ENCODE data around the gene RBM47.

The RBM47 gene

GRCh38 chr4:40594261-40595178 lies 35.1 kb downstream of the RBM47 start:
- Histone ChIP-seq H3K27ac (no peak overlapping the region), H3K4me2 (no peak overlapping the region), H3K36me3 (peaks cover 0 to 95% (median 0%) of the 10 kb centered on the region in 11 experiments; a peak in 5 of 22 replicates), H3K4me1 (peaks cover 0 to 58% (median 0%) of the 10 kb centered on the region in 10 experiments; a peak in 5 of 20 replicates), H3K9ac (no peak overlapping the region), H3K27me3 (no peaks in the 10 kb centered on the region), H3K4me3 (no peak overlapping the region), H3K9me3 (replicated peaks in 1 of 11) (peaks cover 0 to 7% (median 0%) of the 10 kb centered on the region in 11 experiments; a peak in 1 of 22 replicates), H4K20me1 (peaks cover 0 to 48% (median 0%) of the 10 kb centered on the region in 11 experiments; a peak in 2 of 22 replicates)
- TF ChIP-seq Cebpa-rat (IDR thresholded peaks at IDR 0.05) = no peak

- Histone ChIP-seq H4K20me1 (peaks cover 0 to 32% (median 0%) of the 10 kb centered on the region in 11 experiments; a peak in 2 of 22 replicates), H3K4me1 (peaks cover 0 to 68% (median 8%) of the 10 kb centered on the region in 10 experiments; a peak in 11 of 20 replicates), H3K4me3 (no peak overlapping the region), H3K4me2 (no peak overlapping the region), H3K9ac (no peak overlapping the region), H3K9me3 (replicated peaks in 1 of 11) (peaks cover 0 to 7% (median 0%) of the 10 kb centered on the region in 11 experiments; a peak in 1 of 22 replicates), H3K36me3 (peaks cover 0 to 81% (median 0%) of the 10 kb centered on the region in 11 experiments; a peak in 4 of 22 replicates), H3K27me3 (no peaks in the 10 kb centered on the region), H3K27ac (no peak overlapping the region)
- TF ChIP-seq Cebpa-rat (IDR thresholded peaks at IDR 0.05) = no peak
Measured at GRCh38 chr4:40592034-40592433, 37.6 kb downstream of the RBM47 start.

- Histone ChIP-seq H3K27me3 (no peaks in the 10 kb centered on the region), H3K9me3 (replicated peaks in 1 of 11) (peaks cover 0 to 7% (median 0%) of the 10 kb centered on the region in 11 experiments; a peak in 1 of 22 replicates), H3K9ac (peak overlapping the region in 4 of 11 experiments; percentile 3 to 70 (median 60); a peak in 5 of 22 replicates), H3K27ac (peak overlapping the region in 4 of 11 experiments; percentile 56 to 81 (median 76); a peak in 8 of 22 replicates), H3K4me3 (no peak overlapping the region), H3K36me3 (peaks cover 0 to 71% (median 0%) of the 10 kb centered on the region in 11 experiments; a peak in 4 of 22 replicates), H3K4me1 (peaks cover 0 to 90% (median 16%) of the 10 kb centered on the region in 10 experiments; a peak in 11 of 20 replicates), H3K4me2 (peak overlapping the region in 6 of 11 experiments; percentile 30 to 79 (median 54); a peak in 9 of 22 replicates), H4K20me1 (peaks cover 0 to 12% (median 0%) of the 10 kb centered on the region in 11 experiments; a peak in 1 of 22 replicates)
- TF ChIP-seq Cebpa-rat (IDR thresholded peaks at IDR 0.05) = no peak
Measured at GRCh38 chr4:40587826-40588225, 41.8 kb downstream of the RBM47 start.

GRCh38 chr4:40587351-40587750 lies 42.3 kb downstream of the RBM47 start:
- peaks cover 0 to 67% (median 0%) of the 10 kb centered on the region in 11 experiments; a peak in 4 of 22 replicates for H3K36me3 ChIP-seq
- H3K27me3 ChIP-seq = no peaks in the 10 kb centered on the region
- H4K20me1 ChIP-seq = peaks cover 0 to 12% (median 0%) of the 10 kb centered on the region in 11 experiments; a peak in 1 of 22 replicates
- no peak overlapping the region for H3K4me3 ChIP-seq
- peaks cover 0 to 93% (median 16%) of the 10 kb centered on the region in 10 experiments; a peak in 11 of 20 replicates for H3K4me1 ChIP-seq
- H3K9ac ChIP-seq = peak overlapping the region in 4 of 11 experiments; percentile 3 to 70 (median 60); a peak in 6 of 22 replicates
- peaks cover 0 to 7% (median 0%) of the 10 kb centered on the region in 11 experiments; a peak in 1 of 22 replicates for H3K9me3 ChIP-seq (replicated peaks in 1 of 11)
- peak overlapping the region in 6 of 11 experiments; percentile 30 to 79 (median 54); a peak in 11 of 22 replicates for H3K4me2 ChIP-seq
- peak overlapping the region in 5 of 11 experiments; percentile 36 to 81 (median 73); a peak in 10 of 22 replicates for H3K27ac ChIP-seq
- TF ChIP-seq Cebpa-rat (IDR thresholded peaks at IDR 0.05) = no peak

- Histone ChIP-seq H3K9ac (peak overlapping the region in 3 of 11 experiments; percentile 54 to 70 (median 66); a peak in 6 of 22 replicates), H3K4me3 (no peak overlapping the region), H3K9me3 (replicated peaks in 1 of 11) (peaks cover 0 to 3% (median 0%) of the 10 kb centered on the region in 11 experiments; a peak in 1 of 22 replicates), H4K20me1 (peaks cover 0 to 12% (median 0%) of the 10 kb centered on the region in 11 experiments; a peak in 1 of 22 replicates), H3K36me3 (peaks cover 0 to 61% (median 0%) of the 10 kb centered on the region in 11 experiments; a peak in 4 of 22 replicates), H3K4me2 (peak overlapping the region in 5 of 11 experiments; percentile 39 to 79 (median 58); a peak in 10 of 22 replicates), H3K27ac (peak overlapping the region in 5 of 11 experiments; percentile 36 to 81 (median 73); a peak in 10 of 22 replicates), H3K4me1 (peaks cover 0 to 95% (median 16%) of the 10 kb centered on the region in 10 experiments; a peak in 11 of 20 replicates), H3K27me3 (no peaks in the 10 kb centered on the region)
- no peak for TF ChIP-seq Cebpa-rat (IDR thresholded peaks at IDR 0.05)
Measured at GRCh38 chr4:40586729-40587128, 42.9 kb downstream of the RBM47 start.

- peaks cover 0 to 12% (median 0%) of the 10 kb centered on the region in 11 experiments; a peak in 1 of 22 replicates for H4K20me1 ChIP-seq
- H3K27me3 ChIP-seq = no peaks in the 10 kb centered on the region
- no peaks in the 10 kb centered on the region for H3K9me3 ChIP-seq (replicated peaks in 1 of 11)
- peaks cover 0 to 97% (median 16%) of the 10 kb centered on the region in 10 experiments; a peak in 11 of 20 replicates for H3K4me1 ChIP-seq
- H3K9ac ChIP-seq = peak overlapping the region in 1 of 11 experiments; percentile 66; a peak in 2 of 22 replicates
- TF ChIP-seq Cebpa-rat (IDR thresholded peaks at IDR 0.05) = no peak
- peak overlapping the region in 5 of 11 experiments; percentile 37 to 79 (median 58); a peak in 9 of 22 replicates for H3K4me2 ChIP-seq
- H3K4me3 ChIP-seq = no peak overlapping the region
- peaks cover 0 to 54% (median 0%) of the 10 kb centered on the region in 11 experiments; a peak in 4 of 22 replicates for H3K36me3 ChIP-seq
- peak overlapping the region in 4 of 11 experiments; percentile 4 to 81 (median 76); a peak in 6 of 22 replicates for H3K27ac ChIP-seq
Measured at GRCh38 chr4:40586034-40586433, 43.6 kb downstream of the RBM47 start.

GRCh38 chr4:40585201-40585799 lies 44.4 kb downstream of the RBM47 start:
- Histone ChIP-seq H4K20me1 (peaks cover 0 to 12% (median 0%) of the 10 kb centered on the region in 11 experiments; a peak in 1 of 22 replicates), H3K9ac (no peak overlapping the region; a peak in 1 of 22 replicates), H3K4me1 (peaks cover 0 to 97% (median 16%) of the 10 kb centered on the region in 10 experiments; a peak in 11 of 20 replicates), H3K9me3 (replicated peaks in 1 of 11) (no peaks in the 10 kb centered on the region), H3K4me3 (no peak overlapping the region), H3K27me3 (no peaks in the 10 kb centered on the region), H3K27ac (peak overlapping the region in 3 of 11 experiments; percentile 21 to 80 (median 73); a peak in 5 of 22 replicates), H3K4me2 (peak overlapping the region in 4 of 11 experiments; percentile 50 to 79 (median 68); a peak in 6 of 22 replicates), H3K36me3 (peaks cover 0 to 48% (median 0%) of the 10 kb centered on the region in 11 experiments; a peak in 4 of 22 replicates)
- no peak for TF ChIP-seq Cebpa-rat (IDR thresholded peaks at IDR 0.05)
